Colon (tissue), 2 donors: ENCODE measurements around the gene HTT.

ENCODE experiments used
- FAIRE-seq: peaks from 2 replicates; lab custom pipeline; 2012; peaks lifted over from hg19 to GRCh38; lab: Jason Lieb, UNC
- donor health status: control.
- donor health status: control.

Gene HTT

DNA sequence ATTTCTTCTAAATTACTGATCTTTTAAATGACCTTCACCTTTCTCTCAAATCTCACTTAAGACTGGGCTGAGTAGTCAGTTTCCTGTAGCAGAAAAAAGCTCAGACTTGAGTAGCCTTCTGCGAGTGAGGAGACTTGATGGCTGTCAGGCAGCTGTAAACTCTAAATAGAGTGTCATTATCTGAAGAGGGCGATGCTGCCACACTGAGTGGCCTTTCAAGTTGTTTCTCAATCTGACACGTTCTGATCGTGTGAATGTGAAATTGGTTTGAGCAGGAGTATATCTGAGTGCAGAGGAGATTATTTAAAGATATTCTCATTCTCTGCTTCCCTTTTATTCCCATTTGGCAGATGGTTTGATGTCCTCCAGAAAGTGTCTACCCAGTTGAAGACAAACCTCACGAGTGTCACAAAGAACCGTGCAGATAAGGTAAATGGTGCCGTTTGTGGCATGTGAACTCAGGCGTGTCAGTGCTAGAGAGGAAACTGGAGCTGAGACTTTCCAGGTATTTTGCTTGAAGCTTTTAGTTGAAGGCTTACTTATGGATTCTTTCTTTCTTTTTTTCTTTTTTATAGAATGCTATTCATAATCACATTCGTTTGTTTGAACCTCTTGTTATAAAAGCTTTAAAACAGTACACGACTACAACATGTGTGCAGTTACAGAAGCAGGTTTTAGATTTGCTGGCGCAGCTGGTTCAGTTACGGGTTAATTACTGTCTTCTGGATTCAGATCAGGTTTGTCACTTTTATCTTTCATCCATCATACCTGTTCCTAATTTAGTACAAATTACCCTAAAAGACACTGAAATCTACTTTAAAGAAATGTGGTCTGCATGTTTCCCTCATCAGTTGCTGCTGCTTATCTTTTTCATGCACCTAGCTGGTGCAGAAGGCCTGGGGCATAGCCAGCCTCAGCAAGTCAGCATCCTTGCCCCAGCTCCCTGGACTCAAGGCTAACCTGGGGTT, 100.2 kb downstream of the HTT start:
- FAIRE-seq = no peak

DNA sequence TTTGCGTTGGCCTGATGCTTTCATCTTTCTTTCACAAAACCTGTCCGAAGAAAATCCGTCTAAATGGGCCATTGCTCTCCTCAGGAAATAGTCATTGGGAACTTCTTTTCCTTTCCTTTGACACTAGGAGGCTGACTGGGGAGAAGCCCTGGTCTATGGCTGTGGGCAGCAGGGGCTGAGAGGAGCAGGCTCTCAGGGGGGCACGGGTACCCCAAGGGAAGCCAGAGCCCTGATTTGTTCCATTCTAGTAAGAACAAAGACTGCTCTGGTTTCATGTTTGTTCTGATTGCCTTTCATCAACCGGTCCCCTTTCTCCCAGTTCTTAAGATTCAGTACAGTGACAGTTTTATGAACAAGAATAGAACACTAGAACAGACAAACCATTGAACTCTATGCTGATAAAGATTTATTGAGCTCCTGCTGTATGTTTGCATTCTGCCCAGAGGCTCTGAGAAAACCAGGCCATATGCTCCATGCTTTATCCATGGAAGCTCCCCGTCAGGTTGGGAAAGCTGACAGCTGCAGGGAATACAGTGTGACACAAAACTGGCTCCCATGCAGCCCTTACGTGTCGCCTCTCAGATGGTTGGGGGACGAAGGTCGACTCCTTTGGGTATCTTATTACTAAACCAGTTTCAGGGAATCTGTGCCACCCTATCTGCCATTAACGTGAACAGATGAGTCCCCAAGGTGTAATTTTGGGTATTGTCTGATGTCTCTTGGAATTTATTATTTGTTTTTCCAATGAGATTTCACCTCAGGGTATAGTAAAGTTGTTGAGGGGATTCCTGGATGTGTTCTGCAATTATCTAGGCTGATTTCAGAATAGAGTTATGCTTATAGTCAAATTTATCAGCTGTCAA, 102.1 kb downstream of the HTT start:
- no peak for FAIRE-seq

DNA sequence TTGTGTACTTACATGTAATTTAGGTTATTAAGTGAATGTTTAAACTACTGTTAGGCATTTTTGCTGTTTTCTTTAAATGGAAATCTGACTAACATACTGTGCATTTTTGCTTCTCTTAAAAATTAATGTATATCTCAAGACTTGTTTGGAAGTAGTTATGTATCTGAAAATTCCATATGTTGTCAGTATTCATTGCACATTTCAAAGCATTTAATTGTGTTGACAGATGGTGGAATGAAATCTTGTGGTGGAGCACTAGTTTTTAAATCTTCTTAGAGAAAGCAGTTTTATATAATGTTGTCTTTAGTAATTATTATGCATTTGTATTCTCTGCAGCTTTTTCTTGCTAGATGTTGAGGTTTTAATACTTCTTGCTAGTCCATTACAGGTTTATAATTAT, 102.9 kb downstream of the HTT start:
- FAIRE-seq = no peak

DNA sequence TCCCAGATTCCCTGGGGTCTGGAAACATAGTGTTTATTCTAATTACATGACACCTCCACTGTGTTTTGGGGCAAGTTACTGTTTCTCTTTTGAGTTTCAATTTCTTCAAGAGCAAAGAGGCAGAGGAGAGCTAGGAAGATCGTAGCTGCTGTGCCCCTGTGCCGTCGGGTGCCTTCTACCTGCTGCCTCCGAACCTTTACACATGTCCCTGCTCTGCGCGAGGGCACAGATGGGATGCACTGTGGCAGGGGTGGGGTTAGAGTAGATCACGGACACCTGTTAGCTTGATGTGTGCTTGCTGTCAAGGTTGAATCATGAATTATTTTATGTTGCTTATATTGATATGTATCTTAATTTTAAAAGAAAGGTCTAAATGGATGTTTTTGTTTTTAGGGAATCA, 103.4 kb downstream of the HTT start:
- no peak for FAIRE-seq

DNA sequence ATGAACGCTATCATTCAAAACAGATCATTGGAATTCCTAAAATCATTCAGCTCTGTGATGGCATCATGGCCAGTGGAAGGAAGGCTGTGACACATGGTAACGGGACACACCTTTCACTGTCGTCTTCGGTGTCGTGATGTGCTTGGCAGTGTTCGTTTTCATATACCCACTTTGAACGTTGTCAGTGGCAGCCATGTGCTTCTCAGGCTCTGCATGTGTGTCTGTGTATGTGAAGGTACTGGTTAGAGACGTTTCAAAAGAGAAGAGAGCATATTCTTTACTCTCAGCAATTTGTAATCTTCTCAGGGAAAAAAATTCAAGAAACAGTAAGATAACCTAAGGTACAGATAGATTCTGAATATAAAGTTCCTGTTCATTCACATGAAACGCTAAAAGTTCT, 103.9 kb downstream of the HTT start:
- FAIRE-seq = no peak

DNA sequence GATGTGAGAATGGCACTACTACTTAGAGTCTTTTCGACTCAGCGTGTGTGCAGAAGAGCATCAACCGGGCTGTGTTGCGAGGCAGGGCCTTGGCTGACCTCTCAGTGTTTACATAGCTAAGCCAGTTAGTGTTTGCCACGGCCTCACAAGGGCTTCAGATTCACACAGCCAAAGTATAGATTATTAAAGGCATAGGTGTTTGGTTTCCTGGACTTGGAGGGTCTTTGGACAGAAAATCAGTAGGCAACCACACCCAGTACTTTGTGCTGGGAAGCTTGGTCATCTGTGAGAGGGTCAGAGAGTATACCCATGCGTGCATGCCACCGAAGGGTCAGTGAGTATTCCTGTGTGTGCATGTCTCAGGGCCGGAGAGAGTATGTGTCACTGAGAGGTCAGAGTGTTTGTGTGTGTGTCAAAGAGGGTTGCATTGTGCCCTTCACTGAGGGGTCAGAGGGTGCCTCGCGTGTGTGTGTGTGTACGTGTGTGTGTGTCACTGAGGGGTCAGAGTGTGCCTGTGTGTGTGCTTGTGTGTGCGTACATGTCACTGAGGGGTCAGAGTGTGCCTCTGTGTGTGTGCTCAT, 104.7 kb downstream of the HTT start:
- FAIRE-seq = no peak

DNA sequence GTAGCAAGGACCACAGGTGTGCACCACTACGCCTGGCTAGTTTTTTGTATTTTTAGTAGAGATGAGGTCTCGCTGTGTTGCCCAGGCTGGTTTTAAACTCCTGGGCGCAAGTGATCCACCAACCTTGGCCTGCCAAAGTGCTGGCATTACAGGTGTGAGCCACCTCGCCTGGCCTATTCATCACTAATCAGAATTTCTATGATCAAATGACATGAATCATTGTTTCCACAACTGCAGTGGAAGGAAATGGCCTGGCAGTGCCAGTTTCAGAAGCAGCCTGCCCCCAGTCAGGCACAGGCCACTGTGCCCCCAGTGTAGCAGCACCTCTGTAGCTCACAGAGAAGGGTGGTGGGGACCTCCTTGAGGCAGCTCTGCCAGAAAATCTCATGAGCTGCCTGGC, 108.5 kb downstream of the HTT start:
- FAIRE-seq = no peak

DNA sequence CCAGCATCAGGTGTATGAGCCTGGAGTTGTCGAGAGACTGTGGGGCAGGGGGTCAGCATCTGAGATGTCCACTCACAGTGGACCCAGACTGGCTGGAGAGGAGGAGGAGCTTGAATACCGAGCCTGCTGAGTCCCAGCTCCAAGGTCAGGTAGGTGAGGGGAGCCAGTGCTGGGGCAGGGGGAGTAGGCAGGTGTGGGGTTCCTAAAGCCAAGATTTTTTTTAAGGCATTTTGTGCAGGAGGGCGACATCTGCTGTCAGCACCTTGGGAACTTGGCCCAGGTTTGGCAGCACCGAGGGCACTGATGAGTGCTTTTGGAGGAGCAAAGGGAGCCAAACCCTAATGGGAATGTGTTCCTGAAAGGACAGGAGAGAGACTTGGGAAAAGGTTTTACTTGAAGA, 110.2 kb downstream of the HTT start:
- no peak for FAIRE-seq

DNA sequence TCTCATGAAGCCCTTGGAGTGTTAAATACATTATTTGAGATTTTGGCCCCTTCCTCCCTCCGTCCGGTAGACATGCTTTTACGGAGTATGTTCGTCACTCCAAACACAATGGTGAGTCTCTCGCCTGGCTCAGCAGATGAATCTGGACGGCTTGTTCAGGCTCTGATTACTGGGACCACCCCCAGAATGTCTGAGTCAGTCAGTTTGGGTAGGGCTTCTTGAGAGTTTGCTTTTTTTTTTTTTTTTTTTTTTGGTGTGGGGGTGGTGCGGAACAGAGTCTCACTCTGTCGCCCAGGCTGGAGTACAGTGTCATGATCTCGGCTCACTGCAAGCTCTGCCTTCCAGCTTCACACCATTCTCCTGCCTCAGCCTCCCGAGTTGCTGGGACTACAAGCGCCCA, 112.1 kb downstream of the HTT start:
- no peak for FAIRE-seq

DNA sequence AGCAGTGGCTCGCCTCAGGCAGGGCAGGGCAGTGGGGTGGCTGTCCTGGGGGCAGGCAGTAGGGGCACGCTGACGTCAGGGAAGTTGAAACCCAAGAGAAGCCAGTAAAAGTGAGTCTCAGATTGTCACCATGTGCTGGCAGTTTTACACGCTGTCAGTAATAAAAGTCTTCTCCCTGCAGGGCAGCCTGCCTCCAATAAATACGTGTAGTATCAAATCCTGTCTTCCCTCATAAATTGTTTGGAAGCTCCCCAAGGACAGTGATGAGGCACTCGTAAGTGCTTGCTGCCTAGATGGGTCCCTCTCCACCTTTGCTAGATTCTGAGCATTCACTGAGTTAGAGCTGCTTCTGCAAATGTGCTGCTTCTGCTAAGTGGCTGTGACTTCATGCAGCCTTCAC, 113.6 kb downstream of the HTT start:
- FAIRE-seq = no peak

DNA sequence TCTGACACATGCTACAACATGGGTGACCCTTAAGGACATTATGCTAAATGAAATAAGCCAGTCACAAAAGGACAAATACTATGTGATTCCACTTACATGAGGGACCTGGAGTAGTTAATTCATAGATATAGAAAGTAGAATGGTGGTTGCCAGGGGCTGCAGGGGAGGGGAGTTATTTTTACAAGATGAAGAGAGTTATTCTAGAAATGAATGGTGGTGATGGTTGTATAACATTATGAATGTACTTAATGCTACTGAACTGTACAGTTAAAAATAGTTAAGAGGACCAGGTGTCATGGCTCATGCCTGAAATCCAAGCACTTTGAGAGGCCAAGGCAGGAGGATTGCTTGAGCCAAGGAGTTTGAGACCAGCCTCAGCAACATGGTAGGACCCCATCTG, 115.0 kb downstream of the HTT start:
- FAIRE-seq = no peak

DNA sequence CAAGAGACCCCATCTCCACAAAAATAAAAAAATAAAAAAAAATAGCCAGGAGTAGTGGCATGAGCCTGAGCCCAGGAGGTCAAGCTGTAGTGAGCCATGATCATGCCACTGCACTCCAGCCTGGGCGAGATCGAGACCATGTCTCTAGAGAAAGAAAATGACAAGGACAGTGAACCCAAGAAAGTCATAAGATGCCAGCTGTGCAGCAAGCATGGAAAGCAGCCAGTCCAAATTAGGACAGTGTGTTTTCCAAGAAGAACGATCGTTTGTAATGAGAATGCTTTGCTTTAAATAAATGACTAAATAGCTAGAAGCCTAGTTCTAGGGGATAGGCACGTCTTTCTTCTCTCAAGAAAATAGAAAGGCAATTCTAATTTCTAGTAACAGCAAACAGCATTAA, 116.1 kb downstream of the HTT start:
- FAIRE-seq = no peak

DNA sequence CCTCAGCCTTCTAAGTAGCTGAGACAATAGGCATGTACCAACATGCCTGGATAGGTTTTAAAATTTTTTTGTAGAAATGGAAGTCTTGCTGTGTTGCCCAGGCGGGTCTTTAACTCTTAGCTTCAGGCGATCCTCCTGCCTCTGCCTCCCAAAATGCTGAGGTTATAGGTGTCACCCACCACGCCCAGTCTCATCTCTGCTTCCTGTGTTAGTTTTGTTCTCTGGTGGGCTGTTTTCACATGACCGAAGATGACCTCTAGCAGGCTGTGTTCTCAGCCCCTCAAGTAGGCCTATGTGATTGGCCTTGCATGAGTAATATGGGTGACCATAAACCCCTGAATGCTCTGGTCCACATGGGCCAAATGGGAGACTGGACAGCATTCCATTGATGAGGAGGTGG, 117.7 kb downstream of the HTT start:
- no peak for FAIRE-seq

DNA sequence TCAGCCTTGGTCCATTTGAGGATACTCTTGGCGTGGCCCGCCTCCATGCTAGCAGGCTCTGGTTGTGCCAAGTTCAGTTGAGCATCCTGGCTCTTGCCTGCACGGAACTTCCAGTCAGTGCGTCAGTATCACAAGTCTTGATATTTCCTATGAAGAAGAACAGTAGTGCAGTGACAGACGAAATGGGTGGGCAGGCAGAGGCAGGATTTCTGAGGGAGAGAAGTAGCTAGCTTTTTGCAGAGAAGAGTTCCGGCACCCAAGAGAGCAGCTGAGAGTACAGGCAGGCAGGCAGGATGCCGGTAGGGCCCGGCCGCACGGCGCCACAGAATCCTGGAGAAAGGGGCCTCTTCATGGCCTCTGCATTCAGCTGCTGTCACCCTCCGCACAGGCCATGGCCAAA, 118.3 kb downstream of the HTT start:
- no peak for FAIRE-seq

DNA sequence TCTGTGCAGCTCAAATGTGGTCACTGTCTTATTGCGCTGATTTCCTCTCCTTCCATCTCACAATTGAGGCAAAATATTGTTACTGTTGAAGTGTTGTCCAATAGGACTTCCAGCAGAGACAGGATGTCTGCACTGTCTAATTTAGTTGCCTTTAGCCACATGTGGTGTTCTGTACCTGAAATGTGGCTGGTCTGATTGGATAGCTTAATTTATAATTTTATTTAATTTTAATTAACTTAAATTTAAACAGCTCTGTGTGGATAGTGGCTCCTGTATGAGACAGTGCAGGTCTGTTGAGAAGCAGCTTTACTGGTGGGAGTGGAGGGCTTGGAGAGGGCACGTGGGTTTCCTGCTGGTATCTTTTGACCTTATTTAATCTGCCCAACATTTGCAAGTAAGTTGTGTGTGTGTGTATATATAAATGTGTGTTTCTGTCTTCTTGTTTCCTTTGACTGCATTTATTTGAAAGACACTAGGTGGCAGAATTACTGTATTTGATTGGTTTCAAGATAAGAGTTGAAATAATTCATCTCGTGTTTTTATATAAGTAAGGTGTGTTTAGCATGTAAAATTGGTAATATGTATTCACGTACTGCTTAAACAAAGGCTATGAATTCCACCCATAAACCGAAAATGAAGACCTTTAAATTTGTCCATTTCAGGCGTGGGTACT, 119.2 kb downstream of the HTT start:
- FAIRE-seq = no peak

DNA sequence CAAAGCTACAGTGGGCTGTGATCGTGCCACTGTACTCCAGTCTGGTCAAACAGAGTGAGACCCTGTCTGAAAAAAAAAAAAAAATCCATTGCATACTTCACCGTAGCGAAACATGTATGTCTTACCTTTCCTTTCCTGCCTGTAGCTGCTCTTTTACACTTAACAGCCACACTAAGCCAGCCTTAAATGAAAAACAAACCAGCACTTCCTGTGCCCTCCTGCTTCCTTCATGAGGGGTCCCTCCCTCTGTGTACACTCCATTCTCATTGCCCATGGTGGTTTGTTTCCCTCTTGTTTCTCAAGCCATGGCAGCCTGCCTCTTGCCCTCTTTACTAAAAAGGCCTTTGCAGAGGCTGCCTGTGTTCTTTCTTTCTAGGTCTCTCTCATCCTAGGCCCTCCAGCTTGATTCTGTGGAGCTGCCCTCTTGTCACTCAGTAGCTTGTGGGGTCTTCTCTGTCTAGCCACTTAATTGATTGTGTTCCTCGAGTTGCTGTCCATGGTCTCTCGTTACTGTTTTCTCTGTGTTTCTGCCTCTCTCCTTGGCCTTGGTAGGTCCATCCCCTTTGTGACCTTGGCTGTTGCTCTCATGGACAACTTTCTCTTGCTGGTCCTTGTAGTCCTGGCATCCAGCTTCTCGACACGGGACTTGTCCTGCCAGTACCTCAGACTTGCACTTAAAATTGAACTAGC, 122.3 kb downstream of the HTT start:
- FAIRE-seq = no peak

DNA sequence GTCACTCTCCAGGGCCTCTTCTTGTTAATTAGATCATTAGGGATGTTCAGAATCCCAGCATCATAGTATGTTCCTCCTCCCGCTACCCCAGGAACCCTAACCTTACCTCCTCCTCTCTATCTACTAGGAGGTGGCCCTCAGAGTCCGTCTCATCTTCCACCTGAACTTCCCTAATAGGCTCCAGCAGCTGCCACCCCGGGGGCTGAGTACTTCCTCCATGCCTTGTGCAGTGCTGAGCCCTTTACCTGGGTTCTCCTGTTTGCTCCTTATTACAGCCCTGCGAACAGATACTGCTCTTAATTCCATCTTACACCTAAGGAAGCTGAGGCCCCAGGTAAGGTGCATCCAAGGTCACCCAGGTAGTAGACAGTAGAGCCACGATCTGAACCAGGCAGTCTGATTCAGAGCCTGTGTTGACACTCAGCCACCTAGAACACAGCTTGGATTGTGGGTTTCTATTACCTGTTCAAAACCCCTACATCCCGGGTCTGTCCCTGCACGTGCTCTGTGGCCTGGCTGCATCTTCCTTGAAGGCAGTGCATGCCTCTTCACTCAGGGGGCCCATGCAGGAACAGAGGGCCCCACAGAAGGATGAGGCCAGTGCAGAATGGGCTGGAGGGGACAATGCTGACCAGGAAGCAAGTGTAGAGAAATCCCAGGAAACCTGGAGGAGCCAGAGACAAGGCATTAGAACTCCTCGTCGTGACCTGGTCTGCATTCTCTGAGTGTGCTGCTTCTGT, 123.1 kb downstream of the HTT start:
- FAIRE-seq = no peak

DNA sequence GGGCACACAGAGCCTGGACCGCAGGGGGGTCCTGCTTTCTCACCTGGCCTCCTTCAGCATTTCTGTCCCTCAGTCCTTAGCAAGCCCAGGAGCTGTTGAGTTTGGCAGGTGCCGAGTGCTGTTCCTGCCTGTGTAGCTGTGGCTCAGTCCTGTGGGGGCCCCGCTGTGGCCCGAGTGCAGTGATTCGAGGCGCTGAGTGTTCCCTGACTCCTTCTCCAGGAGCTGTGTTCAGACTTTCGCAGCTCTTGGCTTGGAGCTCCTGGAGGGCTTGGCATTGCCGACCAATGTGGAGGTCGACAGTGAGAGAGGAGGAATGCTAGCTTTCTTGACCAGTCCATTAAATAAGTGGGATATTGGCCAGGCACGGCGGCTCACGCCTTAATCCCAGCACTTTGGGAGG, 124.4 kb downstream of the HTT start:
- no peak for FAIRE-seq

DNA sequence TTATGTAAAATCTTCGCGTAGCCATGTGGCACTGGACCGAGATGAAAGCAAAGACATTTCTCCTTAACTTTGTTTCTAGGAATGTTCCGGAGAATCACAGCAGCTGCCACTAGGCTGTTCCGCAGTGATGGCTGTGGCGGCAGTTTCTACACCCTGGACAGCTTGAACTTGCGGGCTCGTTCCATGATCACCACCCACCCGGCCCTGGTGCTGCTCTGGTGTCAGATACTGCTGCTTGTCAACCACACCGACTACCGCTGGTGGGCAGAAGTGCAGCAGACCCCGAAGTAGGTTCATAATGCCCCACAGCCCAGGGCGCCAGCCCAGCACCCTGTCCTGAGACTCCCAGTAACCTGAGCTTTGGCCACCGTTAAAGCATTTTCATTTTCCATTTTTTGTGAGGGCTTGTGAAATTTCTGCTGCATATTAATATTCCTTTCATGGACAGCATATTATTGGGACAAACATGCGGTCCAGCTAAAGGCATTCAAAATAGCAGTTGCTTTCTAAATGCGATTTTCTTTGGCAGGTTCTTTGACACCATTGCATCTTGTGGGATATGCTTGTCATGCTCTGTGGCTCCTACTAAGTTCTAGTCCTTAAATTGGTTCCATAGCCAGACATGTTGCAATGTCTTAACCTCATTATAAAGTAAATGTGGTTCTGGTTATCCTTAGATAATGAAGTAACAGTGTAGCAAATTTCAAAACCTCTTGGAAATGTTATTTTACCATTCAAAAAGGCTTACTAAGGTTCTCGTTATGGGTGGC, 125.4 kb downstream of the HTT start:
- FAIRE-seq = no peak

DNA sequence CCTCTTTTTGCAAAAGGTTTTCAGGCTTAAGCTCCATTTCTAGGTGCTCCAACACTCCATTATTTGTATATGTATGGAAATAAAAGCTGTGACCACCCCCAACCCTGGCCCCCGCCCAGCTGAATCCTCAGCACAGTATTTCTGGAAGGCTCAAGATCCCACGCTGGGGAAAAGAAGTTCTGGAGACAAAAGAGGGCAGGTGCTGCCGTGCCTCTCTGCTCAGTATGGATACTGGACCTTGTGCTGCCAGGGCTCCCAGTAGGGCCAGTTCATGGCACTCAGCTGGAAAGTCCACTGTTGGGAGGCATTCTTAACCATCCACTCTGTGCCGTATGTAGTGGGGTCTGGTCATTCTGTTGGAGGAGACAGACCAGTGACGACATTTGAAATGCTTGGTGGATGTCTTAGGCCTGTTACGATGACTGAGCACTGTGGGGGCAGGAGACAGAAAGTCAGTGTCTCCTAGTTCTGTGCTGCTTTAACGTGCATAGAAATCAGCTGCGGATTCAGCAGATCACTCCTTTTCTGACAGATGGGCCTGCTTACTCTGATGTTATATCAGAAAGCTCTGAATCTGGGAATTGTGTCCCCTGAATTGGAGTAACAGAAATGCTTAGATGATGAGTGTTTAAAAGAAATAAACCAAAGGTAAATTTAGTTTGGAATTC, 126.1 kb downstream of the HTT start:
- no peak for FAIRE-seq
